GM13976 (cell line): ENCODE measurements around the gene EBPL.

Source experiments
- DNase-seq: peaks from one replicate; pipeline ENCODE4 v3.0.0; 2012; ENCODE audit warnings: low spot score
- CTCF ChIP-seq: IDR thresholded peaks from 2 replicates; pipeline ENCODE4 v1.5.1; 2012; ENCODE audit warnings: borderline replicate concordance, mild to moderate bottlenecking; ENCODE audit not compliant: insufficient read depth; ENCODE audit errors: extremely low read depth, missing control alignments, control extremely low read depth
- in situ Hi-C: fragments of 300-500 bp; cut with MboI; formaldehyde crosslinking; loops from one replicate; pipeline ENCODE4 v1.12.0; 2022; ENCODE audit warnings: low sequenced_read_pairs, mixed read lengths, inconsistent platforms; ENCODE audit not compliant: unreplicated experiment

Gene EBPL

DNA sequence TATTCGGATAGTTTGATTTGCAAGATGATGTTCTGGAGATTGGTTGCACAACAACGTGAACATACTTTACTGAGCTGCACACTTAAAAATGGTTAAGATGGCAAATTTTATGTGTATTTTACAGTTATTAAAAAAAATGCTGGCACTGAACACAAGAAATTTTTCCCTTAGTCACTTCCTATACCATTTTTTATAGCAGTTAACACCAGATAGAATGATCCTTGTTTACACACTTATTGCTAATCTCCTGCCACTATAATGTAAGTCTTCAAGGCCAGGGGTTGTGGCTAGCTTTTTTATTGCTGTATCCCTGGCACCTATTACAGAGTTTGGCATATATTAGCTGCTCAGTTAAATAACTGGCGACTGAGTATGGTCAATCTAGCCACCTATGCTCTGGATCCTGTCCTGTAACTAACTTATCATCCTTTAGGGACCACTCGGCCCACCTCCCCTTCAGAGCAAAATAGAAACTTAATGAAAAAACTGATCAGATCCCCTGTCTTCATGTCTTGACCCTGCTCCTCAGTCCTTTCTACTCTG lies 2.0 kb upstream of the EBPL start:
- in situ Hi-C loops = no loop called here
- no peak for DNase-seq
- TF ChIP-seq CTCF = no peak

- no peak for TF ChIP-seq CTCF
- no peak for DNase-seq
- in situ Hi-C loops = no loop called here
Observed at GRCh38 chr13:49690133-49690994, 922 bp downstream of the EBPL start.

DNA sequence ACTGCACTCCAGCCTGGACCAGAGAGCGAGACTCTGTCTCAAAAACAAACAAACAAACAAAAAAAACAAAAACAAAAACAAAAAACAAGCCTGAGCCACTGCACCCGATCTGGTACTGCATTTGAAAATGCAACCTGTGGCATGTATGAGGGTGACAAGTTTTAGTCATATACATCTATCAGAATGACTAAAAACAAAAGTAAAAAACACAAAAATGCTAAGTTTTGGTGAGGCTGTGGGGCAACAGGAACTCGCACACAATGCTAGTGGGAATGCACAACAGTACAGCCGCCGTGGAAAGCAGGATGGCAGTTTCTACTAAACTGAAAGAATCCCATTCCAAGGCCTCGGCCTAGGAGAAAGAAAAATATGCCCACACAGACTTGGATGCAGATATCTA lies 7.8 kb downstream of the EBPL start:
- in situ Hi-C loops = no loop called here
- peak; percentile 36 for DNase-seq
- no peak for TF ChIP-seq CTCF

GRCh38 chr13:49681842-49682435 lies 9.3 kb downstream of the EBPL start:
- no peak for TF ChIP-seq CTCF
- DNase-seq = no peak
- in situ Hi-C loops = no loop called here

- peak; percentile 56 for DNase-seq
- in situ Hi-C loops = no loop called here
- TF ChIP-seq CTCF = peak; percentile 29
Observed at GRCh38 chr13:49679246-49679645, 12.0 kb downstream of the EBPL start.

- TF ChIP-seq CTCF = no peak
- in situ Hi-C loops = no loop called here
- DNase-seq = no peak
Observed at GRCh38 chr13:49678191-49678914, 12.9 kb downstream of the EBPL start.
